ENCODE results near the gene DCAF8L2.
"Not testable (repeated sequence)": the region's sequence is repeated elsewhere in the genome, so short reads cannot be mapped to it uniquely, and the experiment has no call there.

DCAF8L2 gene

DNA sequence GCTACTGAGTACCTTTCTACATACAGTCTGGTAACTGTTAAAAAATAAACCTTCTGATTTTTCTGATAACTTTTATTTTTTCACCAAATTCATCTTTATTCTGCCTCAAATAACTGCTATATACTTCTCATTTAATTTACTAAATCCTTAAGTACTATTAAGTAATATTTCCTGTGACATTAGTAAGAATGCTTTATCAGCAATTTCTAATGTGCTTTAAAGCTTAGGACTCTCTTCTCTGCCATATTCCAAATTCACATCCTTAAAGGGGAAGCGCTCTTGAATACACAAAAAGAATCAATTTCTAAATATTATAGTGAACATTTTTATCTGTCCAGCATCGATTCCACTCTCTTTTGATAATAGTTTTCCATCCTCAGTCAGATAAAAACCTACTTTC is 81.1 kb downstream of the DCAF8L2 start:
- TF ChIP-seq, protein P1, sequence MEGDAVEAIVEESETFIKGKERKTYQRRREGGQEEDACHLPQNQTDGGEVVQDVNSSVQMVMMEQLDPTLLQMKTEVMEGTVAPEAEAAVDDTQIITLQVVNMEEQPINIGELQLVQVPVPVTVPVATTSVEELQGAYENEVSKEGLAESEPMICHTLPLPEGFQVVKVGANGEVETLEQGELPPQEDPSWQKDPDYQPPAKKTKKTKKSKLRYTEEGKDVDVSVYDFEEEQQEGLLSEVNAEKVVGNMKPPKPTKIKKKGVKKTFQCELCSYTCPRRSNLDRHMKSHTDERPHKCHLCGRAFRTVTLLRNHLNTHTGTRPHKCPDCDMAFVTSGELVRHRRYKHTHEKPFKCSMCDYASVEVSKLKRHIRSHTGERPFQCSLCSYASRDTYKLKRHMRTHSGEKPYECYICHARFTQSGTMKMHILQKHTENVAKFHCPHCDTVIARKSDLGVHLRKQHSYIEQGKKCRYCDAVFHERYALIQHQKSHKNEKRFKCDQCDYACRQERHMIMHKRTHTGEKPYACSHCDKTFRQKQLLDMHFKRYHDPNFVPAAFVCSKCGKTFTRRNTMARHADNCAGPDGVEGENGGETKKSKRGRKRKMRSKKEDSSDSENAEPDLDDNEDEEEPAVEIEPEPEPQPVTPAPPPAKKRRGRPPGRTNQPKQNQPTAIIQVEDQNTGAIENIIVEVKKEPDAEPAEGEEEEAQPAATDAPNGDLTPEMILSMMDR (conservative IDR thresholded peaks at IDR 0.05; ENCODE audit: low read depth, low read length): no peak
- H3K4me3 ChIP-seq (ENCODE audit: low read depth, low read length): no peak overlapping the region
- DNase-seq (ENCODE audit: low read depth): no peak

DNA sequence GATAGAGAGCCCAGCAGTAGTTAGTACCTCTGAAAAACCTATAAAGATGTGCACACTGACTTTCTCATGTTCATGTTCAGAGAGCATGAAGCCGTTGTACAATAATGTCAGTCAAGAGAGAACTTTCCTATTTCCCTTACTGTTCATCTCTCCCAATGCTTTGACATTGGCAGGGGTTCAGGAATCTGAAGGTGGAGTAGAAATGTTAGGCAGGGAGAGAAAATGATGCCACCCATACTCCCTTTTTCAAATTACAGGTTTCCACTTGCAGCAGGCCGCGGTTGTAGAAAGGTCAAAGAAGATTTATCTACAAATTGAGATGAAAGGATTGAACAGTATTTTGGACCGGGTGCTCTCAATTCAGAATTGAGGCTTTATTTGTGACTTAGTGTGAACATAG is 84.3 kb downstream of the DCAF8L2 start:
- TF ChIP-seq, protein P1 (conservative IDR thresholded peaks at IDR 0.05; ENCODE audit: low read depth, low read length): no peak
- DNase-seq (ENCODE audit: low read depth): no peak
- H3K4me3 ChIP-seq (ENCODE audit: low read depth, low read length): no peak overlapping the region

DNA sequence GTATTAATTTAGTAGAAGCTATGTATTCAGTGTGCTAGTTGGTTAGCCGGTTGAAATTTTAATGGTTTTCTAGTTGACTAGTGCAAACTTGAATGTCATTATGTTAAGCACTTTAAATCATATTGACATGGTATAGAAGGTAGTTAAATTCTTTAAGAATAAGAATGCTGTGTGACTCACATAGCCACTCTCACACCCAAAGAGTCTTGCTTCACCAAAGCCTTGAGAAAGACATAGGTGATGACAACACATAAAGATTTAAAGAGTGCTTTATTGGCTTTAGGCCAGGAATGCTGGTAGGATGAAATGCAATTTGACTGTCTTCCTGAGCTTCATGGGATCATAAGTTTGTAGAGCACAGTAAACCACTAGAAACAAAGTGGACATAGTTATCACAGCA is 85.3 kb downstream of the DCAF8L2 start:
- TF ChIP-seq, protein P1 (conservative IDR thresholded peaks at IDR 0.05; ENCODE audit: low read depth, low read length): no peak
- H3K4me3 ChIP-seq (ENCODE audit: low read depth, low read length): no peak overlapping the region
- peak; percentile 86 for DNase-seq (ENCODE audit: low read depth)

DNA sequence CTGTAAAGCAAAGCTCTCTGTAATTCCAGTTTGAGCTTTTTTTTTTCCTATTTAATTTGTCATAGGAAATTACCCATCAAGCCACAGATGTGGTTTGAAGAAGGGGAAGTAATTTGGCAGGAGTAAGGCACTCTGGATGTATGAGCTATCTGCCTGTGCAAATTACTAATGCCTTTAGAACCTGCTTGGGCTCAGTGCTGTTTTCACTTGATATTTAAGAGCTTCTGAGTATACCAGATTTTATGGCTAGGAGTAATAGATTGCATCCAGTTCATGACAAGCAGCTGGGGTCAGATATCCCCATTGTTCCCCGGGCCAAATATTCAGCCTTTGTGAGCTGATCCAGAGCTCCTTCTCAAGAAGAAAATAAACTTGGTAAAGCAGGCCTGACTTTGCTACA is 89.1 kb downstream of the DCAF8L2 start:
- no peak for DNase-seq (ENCODE audit: low read depth)
- TF ChIP-seq, protein P1 (conservative IDR thresholded peaks at IDR 0.05; ENCODE audit: low read depth, low read length): no peak
- H3K4me3 ChIP-seq (ENCODE audit: low read depth, low read length): no peak overlapping the region

DNA sequence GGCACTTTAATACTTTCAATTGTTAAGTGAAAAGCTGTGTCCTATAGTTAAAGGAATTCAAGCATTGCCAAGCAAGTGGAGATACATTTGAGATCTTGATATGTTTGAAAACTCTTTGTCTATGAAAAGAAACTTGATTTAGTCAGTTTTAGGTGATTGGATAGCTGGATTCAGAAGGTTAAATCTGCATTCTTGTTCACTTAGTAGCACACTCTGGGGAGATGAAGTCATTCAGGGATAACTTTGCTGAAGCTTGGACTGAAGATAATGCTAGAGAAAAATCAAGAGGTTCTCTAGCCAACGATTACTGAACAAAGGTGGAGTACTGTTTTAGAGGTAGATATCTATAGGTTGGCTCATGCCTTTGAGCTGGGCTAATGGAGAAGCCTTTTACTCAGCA is 90.6 kb downstream of the DCAF8L2 start:
- DNase-seq (ENCODE audit: low read depth): peak; percentile 66
- TF ChIP-seq, protein P1 (conservative IDR thresholded peaks at IDR 0.05; ENCODE audit: low read depth, low read length): no peak
- H3K4me3 ChIP-seq (ENCODE audit: low read depth, low read length): no peak overlapping the region

DNA sequence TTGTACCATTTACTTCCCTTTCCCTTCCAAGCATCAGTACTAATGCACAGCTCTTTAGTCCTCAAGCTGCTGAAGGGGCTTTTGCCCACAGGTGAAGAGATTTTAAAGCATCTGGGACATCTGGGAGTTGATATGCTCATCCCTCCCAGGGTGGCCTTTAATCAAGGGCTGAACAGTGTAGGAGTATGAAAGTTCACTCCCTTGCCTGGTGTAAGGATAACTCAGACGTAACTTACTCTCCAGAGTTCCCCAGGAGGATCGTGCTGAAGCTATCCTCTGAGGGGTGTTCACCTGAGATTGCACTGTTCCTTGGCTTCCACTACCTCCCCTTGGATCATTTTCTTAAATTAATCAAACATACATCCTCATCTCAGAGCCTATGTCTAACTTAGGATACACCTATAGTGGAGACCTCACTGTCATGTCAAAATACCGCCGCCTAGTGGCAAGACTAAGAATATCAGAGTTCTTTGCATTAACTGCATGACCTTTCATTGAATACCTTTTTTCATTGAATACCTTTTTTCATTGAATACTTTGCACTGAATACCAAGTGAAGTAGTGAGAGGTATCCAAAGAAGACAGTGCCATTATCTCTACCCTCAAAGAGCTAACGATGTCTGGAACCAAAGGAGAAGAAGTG is 93.5 kb downstream of the DCAF8L2 start:
- TF ChIP-seq, protein P1 (conservative IDR thresholded peaks at IDR 0.05; ENCODE audit: low read depth, low read length): peak; percentile 54
- H3K4me3 ChIP-seq (ENCODE audit: low read depth, low read length): not testable (repeated sequence)
- DNase-seq (ENCODE audit: low read depth): peak; percentile 42

DNA sequence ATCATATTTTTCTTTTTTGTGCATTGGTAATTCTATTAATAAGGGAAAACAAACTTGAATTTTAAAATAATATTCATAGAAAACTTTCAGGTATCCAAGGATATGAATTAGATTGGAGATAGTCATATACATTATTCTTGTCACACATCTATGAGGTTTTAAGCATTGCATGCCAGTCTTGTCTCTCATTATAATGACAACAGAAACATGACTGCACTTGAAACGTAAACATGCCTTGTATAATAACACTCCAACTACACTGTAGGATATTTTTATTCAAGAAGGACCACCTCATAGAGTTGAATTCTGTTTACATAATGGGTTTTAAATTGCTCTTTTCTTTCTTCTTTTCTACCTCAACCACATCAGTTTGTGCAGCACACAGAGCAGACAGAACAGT is 104.5 kb downstream of the DCAF8L2 start:
- H3K4me3 ChIP-seq (ENCODE audit: low read depth, low read length): no peak overlapping the region

More for the DNA sequence above, 104.5 kb downstream of the DCAF8L2 start:
- TF ChIP-seq, protein P1 (conservative IDR thresholded peaks at IDR 0.05; ENCODE audit: low read depth, low read length): no peak
- no peak for DNase-seq (ENCODE audit: low read depth)
